Ascending aorta (tissue), 2 donors: ENCODE data around the gene NAV3. TPM values are rescaled to one million over a fixed set of nuclear protein-coding genes. Genes with fewer than 3 reads are reported as not detected.

Experiments used
- DNase-seq, 2 donors: peaks; one replicate each; pipeline ENCODE4 v3.0.0-alpha.2; 2019; ENCODE audit warnings: low spot score in 2 of 2
- H3K27ac ChIP-seq, 2 donors: fragments of 200-600 bp; sonication (generic); one replicate each; pipeline ENCODE4 v1.5.1; 2016 to 2017; ENCODE audit warnings: mild to moderate bottlenecking in 1 of 2
- H3K27me3 ChIP-seq: fragments of 200-600 bp; sonication (generic); one replicate; pipeline ENCODE4 v1.5.1; 2017
- H3K36me3 ChIP-seq, 2 donors: fragments of 200-600 bp; sonication (generic); one replicate each; pipeline ENCODE4 v1.5.1; 2016
- H3K4me1 ChIP-seq, 2 donors: fragments of 200-600 bp; sonication (generic); one replicate each; pipeline ENCODE4 v1.5.1; 2016 to 2017; ENCODE audit warnings: mild to moderate bottlenecking in 1 of 2
- H3K4me3 ChIP-seq, 2 donors: fragments of 200-600 bp; sonication (generic); one replicate each; pipeline ENCODE4 v1.5.1; 2016 to 2017; ENCODE audit warnings: mild to moderate bottlenecking in 1 of 2
- H3K9me3 ChIP-seq, 2 donors: fragments of 200-600 bp; sonication (generic); one replicate each; pipeline ENCODE4 v1.5.1; 2016
- CTCF ChIP-seq, 3 experiments: fragments of 200-600 bp in 2 of 3; fragments of 450-650 bp in 1 of 3; sonication (generic) in 2 of 3; IDR thresholded peaks; one replicate each; pipeline ENCODE4 v1.5.1; 2016 to 2019; ENCODE audit warnings: antibody characterized with exemption in 3 of 3, mild to moderate bottlenecking in 1 of 3, moderate library complexity in 1 of 3
- intact Hi-C: fragments of 100-400 bp; cut with DNase I; formaldehyde crosslinking; loops from one replicate; pipeline ENCODE4 v1.15.1; 2023
- total RNA-seq: library from RNA; depleted of rRNA; stranded (reverse); fragments of >200 nt; gene quantifications from one replicate; pipeline ENCODE4 v1.1.0, GENCODE V29; 2016

The NAV3 gene
- total RNA-seq, 1 donor from 2014 or later = 9.7 TPM

- no peak for TF ChIP-seq CTCF (IDR thresholded peaks at IDR 0.05)
- intact Hi-C loops = no loop called here
- Histone ChIP-seq H3K9me3 (no peaks in the 10 kb centered on the region), H3K36me3 (no peaks in the 10 kb centered on the region), H3K4me3 (no peak overlapping the region), H3K27ac (no peak overlapping the region), H3K27me3 (no peaks in the 10 kb centered on the region), H3K4me1 (no peaks in the 10 kb centered on the region)
- DNase-seq = no peak
These were observed 360.9 kb downstream of the NAV3 start for GRCh38 chr12:78191611-78192010.

GRCh38 chr12:78192979-78193378 is 362.3 kb downstream of the NAV3 start:
- Histone ChIP-seq H3K27me3 (no peaks in the 10 kb centered on the region), H3K4me3 (no peak overlapping the region), H3K27ac (no peak overlapping the region), H3K36me3 (no peaks in the 10 kb centered on the region), H3K4me1 (no peaks in the 10 kb centered on the region), H3K9me3 (no peaks in the 10 kb centered on the region)
- DNase-seq = no peak
- TF ChIP-seq CTCF (IDR thresholded peaks at IDR 0.05) = no peak
- intact Hi-C loops = no loop called here

GRCh38 chr12:78194448-78194847 is 363.8 kb downstream of the NAV3 start:
- no peaks in the 10 kb centered on the region for H3K27me3 ChIP-seq
- H3K27ac ChIP-seq = no peak overlapping the region
- H3K4me3 ChIP-seq = no peak overlapping the region
- no peaks in the 10 kb centered on the region for H3K9me3 ChIP-seq
- intact Hi-C loops = no loop called here
- H3K4me1 ChIP-seq = no peaks in the 10 kb centered on the region
- DNase-seq = no peak
- no peak for TF ChIP-seq CTCF (IDR thresholded peaks at IDR 0.05)
- H3K36me3 ChIP-seq = no peaks in the 10 kb centered on the region

- H3K4me1 ChIP-seq = no peaks in the 10 kb centered on the region
- H3K4me3 ChIP-seq = no peak overlapping the region
- H3K27ac ChIP-seq = no peak overlapping the region
- intact Hi-C loops = no loop called here
- H3K36me3 ChIP-seq = no peaks in the 10 kb centered on the region
- no peaks in the 10 kb centered on the region for H3K27me3 ChIP-seq
- DNase-seq = no peak
- H3K9me3 ChIP-seq = no peaks in the 10 kb centered on the region
- no peak for TF ChIP-seq CTCF (IDR thresholded peaks at IDR 0.05)
These were observed 368.2 kb downstream of the NAV3 start for GRCh38 chr12:78198896-78199295.

- no peak for TF ChIP-seq CTCF (IDR thresholded peaks at IDR 0.05)
- intact Hi-C loops = no loop called here
- H3K4me1 ChIP-seq = no peaks in the 10 kb centered on the region
- H3K9me3 ChIP-seq = no peaks in the 10 kb centered on the region
- H3K4me3 ChIP-seq = no peak overlapping the region
- H3K27ac ChIP-seq = no peak overlapping the region
- H3K36me3 ChIP-seq = no peaks in the 10 kb centered on the region
- DNase-seq = no peak
- no peaks in the 10 kb centered on the region for H3K27me3 ChIP-seq
These were observed 369.2 kb downstream of the NAV3 start for GRCh38 chr12:78199926-78200325.

GRCh38 chr12:78204926-78205325 is 374.2 kb downstream of the NAV3 start:
- Histone ChIP-seq H3K4me1 (no peaks in the 10 kb centered on the region), H3K4me3 (no peak overlapping the region), H3K36me3 (no peaks in the 10 kb centered on the region), H3K9me3 (no peaks in the 10 kb centered on the region), H3K27ac (no peak overlapping the region), H3K27me3 (no peaks in the 10 kb centered on the region)
- DNase-seq = no peak
- TF ChIP-seq CTCF (IDR thresholded peaks at IDR 0.05) = no peak
- intact Hi-C loops = no loop called here
